GM13977 (cell line): Measurements from ENCODE around the gene CHN2.

Source experiments
- DNase-seq: peaks from one replicate; pipeline ENCODE4 v3.0.0; 2012; ENCODE audit warnings: low spot score
- in situ Hi-C: fragments of 300-500 bp; cut with MboI; formaldehyde crosslinking; loops from one replicate; pipeline ENCODE4 v1.12.0; 2022; ENCODE audit warnings: low sequenced_read_pairs, low pct_unique_long_range_greater_than_20kb, mixed read lengths, inconsistent platforms; ENCODE audit not compliant: unreplicated experiment
- TF ChIP-seq, protein P1 (sequence below): IDR thresholded peaks from 2 replicates; pipeline ENCODE4 v1.5.1; 2012; ENCODE audit warnings: mild to moderate bottlenecking, control low read depth; ENCODE audit not compliant: insufficient read depth; ENCODE audit errors: extremely low read depth, missing control alignments

Gene CHN2

GRCh38 chr7:29457565-29458011 lies 263.0 kb downstream of the CHN2 start:
- TF ChIP-seq, protein P1, sequence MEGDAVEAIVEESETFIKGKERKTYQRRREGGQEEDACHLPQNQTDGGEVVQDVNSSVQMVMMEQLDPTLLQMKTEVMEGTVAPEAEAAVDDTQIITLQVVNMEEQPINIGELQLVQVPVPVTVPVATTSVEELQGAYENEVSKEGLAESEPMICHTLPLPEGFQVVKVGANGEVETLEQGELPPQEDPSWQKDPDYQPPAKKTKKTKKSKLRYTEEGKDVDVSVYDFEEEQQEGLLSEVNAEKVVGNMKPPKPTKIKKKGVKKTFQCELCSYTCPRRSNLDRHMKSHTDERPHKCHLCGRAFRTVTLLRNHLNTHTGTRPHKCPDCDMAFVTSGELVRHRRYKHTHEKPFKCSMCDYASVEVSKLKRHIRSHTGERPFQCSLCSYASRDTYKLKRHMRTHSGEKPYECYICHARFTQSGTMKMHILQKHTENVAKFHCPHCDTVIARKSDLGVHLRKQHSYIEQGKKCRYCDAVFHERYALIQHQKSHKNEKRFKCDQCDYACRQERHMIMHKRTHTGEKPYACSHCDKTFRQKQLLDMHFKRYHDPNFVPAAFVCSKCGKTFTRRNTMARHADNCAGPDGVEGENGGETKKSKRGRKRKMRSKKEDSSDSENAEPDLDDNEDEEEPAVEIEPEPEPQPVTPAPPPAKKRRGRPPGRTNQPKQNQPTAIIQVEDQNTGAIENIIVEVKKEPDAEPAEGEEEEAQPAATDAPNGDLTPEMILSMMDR, result no peak
- in situ Hi-C loops, result no loop called here

DNA sequence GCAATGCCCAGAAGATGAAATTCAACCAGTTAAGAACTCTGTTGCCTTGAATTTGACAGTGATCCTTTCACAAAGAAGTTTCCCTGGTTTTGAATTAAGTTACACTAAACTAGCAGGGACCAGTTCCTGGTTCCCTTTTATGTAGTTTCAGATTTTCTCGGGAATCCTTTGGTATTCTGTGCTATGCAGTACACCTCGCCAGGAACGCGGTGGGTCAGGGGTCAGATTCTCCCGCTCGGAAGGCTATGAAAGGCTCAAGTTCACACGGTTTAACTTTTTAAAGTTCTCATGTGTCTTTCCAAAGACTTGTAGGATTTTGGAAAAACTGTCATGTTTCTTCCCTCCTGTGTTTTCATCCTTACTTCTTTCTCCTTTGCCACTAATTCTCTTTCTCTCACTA lies 264.4 kb downstream of the CHN2 start:
- in situ Hi-C loops, result no loop called here
- no peak for DNase-seq
- TF ChIP-seq, protein P1, result no peak

More at GRCh38 chr7:29457565-29458011, 263.0 kb downstream of the CHN2 start:
- no peak for DNase-seq

DNA sequence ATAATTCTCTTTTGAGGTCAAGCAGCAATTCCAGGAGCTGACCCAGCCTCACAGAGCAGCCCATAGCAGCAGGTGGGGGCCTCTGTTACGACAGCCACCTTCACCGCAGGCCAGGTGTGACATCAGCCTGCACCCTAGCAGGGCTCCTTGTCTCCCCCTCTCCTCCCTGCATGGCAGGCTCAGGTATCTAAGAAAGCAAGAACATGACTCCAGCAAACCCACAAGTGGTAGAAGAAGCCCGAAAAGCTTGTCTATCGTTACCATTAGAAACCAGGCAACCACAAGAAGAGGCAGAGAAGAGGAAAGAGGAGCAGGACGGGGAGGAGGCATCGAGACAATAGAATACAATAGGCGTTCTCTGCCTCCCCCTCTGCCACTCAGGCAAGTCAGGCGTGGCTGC lies 265.0 kb downstream of the CHN2 start:
- DNase-seq, result no peak
- TF ChIP-seq, protein P1, result no peak
- in situ Hi-C loops, result no loop called here

GRCh38 chr7:29461996-29462395 lies 267.4 kb downstream of the CHN2 start:
- in situ Hi-C loops, result no loop called here
- TF ChIP-seq, protein P1, result no peak
- DNase-seq, result no peak

- TF ChIP-seq, protein P1, result no peak
- DNase-seq, result no peak
- in situ Hi-C loops, result no loop called here
Observed at GRCh38 chr7:29463504-29464158, 269.1 kb downstream of the CHN2 start.

DNA sequence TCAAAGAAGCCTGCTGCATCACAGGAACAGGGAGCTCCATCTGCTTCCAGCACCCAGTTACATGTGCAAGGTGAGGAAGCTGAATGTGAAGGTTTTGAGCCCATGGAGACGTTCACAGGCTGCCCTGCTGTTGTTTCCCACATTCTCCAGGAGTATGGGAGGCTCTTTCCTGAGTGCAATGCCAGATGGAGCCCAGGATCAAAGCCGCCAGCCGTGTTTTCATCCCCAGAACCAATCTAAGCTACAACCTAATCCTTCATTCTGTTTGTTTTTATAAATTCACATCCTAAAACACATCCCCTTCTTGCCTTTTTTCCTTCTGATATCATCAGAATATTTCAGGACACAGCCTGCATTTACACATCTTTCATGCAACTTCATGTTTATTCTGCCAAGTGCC lies 270.2 kb downstream of the CHN2 start:
- in situ Hi-C loops, result no loop called here
- no peak for DNase-seq
- TF ChIP-seq, protein P1, result no peak
